ENCODE results near the gene SKP2.
"Not testable (repeated sequence)": the region's sequence is repeated elsewhere in the genome, so short reads cannot be mapped to it uniquely, and the experiment has no call there.

Gene SKP2

DNA sequence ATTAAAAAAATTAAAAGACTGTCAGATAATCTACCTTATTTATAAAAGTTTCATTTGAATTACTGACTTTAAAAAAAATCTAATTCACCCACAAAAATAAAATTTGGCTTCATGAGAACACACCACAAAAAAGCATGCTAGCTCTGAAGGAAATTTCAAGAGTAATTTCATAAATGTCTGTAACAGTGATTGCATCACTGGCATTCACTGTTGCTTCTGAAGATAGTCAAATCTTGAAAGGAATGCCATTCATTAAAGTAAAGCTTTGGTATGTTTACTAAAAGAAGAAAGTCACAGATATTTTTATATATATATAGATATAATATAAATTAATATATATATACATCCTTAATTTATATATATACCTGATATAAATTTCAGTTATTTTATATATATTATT lies 46.4 kb downstream of the SKP2 start:
- no peak overlapping the region for H3K4me3 Mint-ChIP-seq
- no peak overlapping the region for H3K27ac Mint-ChIP-seq
- H3K4me1 Mint-ChIP-seq (ENCODE audit: low read depth) = no peaks in the 10 kb centered on the region
- H3K36me3 Mint-ChIP-seq (ENCODE audit: low read depth) = peaks cover 41% of the 10 kb centered on the region
- intact Hi-C loops (cut with micrococcal nuclease) = no loop called here
- H3K27me3 Mint-ChIP-seq = no peaks in the 10 kb centered on the region
- no peaks in the 10 kb centered on the region for H3K9me3 Mint-ChIP-seq

GRCh38 chr5:36198783-36199182 lies 46.9 kb downstream of the SKP2 start:
- H3K27me3 Mint-ChIP-seq; H3K9me3 Mint-ChIP-seq; H3K27ac Mint-ChIP-seq; H3K4me3 Mint-ChIP-seq; H3K4me1 Mint-ChIP-seq (ENCODE audit: low read depth); intact Hi-C loops (cut with micrococcal nuclease): not testable (repeated sequence)
- H3K36me3 Mint-ChIP-seq (ENCODE audit: low read depth) = peaks cover 44% of the 10 kb centered on the region

DNA sequence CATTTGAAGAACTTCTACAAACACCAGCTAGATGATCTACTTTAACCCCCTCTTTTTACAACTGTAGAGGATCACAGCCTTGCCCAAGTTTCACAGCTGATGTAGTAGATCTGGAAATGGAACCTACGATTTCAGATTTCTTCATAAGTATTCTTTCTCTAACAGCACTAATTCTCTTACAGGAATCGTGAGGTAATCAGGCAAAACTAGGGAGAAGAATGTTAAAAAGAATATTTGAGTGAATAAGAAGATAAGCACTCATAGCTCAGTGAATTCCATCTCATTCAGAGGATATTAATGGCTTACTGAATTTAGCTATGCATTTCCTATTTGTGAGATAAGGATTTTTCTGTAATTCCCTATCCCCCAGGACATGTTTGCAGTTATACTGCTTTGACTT lies 47.7 kb downstream of the SKP2 start:
- intact Hi-C loops (cut with micrococcal nuclease) = no loop called here
- H3K9me3 Mint-ChIP-seq = no peaks in the 10 kb centered on the region
- no peaks in the 10 kb centered on the region for H3K4me1 Mint-ChIP-seq (ENCODE audit: low read depth)
- H3K4me3 Mint-ChIP-seq = no peak overlapping the region
- peaks cover 43% of the 10 kb centered on the region for H3K36me3 Mint-ChIP-seq (ENCODE audit: low read depth)
- H3K27me3 Mint-ChIP-seq = no peaks in the 10 kb centered on the region
- no peak overlapping the region for H3K27ac Mint-ChIP-seq

DNA sequence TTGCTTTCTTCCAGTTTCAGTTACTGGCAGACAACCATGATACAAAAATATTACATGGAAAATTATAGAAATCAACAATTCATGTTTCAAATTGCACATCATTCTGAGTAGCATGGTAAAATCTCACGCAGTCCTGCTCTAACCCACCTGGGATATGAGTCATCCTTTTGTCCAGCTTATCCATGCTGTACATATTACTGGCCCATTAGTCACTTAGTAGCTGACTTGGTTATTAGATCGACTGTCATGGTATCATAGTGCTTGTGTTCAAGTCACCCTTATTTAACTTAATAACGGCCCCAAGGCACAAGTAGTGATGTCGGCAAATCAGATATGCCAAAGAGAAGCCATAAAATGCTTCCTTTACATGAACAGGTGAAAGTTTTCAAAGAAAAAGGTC lies 48.6 kb downstream of the SKP2 start:
- Mint-ChIP-seq H3K36me3 (ENCODE audit: low read depth) (peaks cover 40% of the 10 kb centered on the region), H3K27me3 (no peaks in the 10 kb centered on the region), H3K4me1 (ENCODE audit: low read depth) (no peaks in the 10 kb centered on the region), H3K4me3 (no peak overlapping the region), H3K9me3 (no peaks in the 10 kb centered on the region), H3K27ac (no peak overlapping the region)
- intact Hi-C loops (cut with micrococcal nuclease) = no loop called here

GRCh38 chr5:36202521-36202961 lies 50.6 kb downstream of the SKP2 start:
- Mint-ChIP-seq H3K9me3 (no peaks in the 10 kb centered on the region), H3K36me3 (ENCODE audit: low read depth) (peaks cover 38% of the 10 kb centered on the region), H3K27me3 (no peaks in the 10 kb centered on the region), H3K4me3 (no peak overlapping the region), H3K4me1 (ENCODE audit: low read depth) (no peaks in the 10 kb centered on the region), H3K27ac (no peak overlapping the region)
- intact Hi-C loops (cut with micrococcal nuclease) = no loop called here

DNA sequence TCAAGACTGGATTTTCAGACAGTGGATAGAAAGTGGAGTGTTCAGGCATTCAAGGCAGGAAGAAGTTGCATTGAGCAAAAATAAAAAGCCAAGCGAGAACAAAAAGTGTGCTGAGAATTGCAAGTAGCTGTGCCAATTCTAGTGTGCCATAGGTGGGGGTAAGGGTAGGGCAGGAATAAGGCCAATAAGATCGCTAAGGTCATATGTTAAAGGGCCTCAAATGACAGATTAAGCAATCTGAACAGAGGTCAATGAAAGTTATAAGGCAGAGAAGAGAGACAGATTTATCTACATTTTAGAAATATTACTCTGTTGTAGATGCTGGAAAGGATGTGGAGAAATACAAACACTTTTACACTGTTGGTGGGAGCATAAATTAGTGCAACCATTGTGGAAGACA lies 53.4 kb downstream of the SKP2 start:
- Mint-ChIP-seq H3K9me3 (no peaks in the 10 kb centered on the region), H3K36me3 (ENCODE audit: low read depth) (peaks cover 39% of the 10 kb centered on the region)

DNA sequence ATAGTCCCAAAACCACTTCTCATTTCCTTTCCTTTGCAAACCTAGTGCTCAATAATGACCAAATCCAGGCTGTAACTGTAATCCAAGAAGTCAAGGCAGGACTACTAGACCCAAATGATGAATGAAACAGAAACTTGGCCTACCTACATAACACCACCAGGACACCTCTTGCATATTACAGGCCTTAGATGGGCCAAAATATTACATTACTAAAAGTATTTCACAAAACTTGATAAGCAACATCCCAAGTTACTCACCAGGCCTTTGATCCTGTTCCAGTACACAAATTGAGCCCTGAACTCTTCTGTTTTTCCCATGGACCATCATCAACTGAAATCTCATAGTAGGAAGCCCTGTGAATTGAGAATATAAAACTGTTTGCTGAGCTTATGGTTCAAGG lies 55.0 kb downstream of the SKP2 start:
- no peaks in the 10 kb centered on the region for H3K27me3 Mint-ChIP-seq
- H3K27ac Mint-ChIP-seq = no peak overlapping the region
- H3K36me3 Mint-ChIP-seq (ENCODE audit: low read depth) = peaks cover 35% of the 10 kb centered on the region
- intact Hi-C loops (cut with micrococcal nuclease) = no loop called here
- H3K9me3 Mint-ChIP-seq = no peaks in the 10 kb centered on the region
- H3K4me1 Mint-ChIP-seq (ENCODE audit: low read depth) = no peaks in the 10 kb centered on the region
- H3K4me3 Mint-ChIP-seq = no peak overlapping the region

More for the DNA sequence above, 53.4 kb downstream of the SKP2 start:
- H3K4me3 Mint-ChIP-seq = no peak overlapping the region
- H3K27ac Mint-ChIP-seq = no peak overlapping the region
- no peaks in the 10 kb centered on the region for H3K27me3 Mint-ChIP-seq
- intact Hi-C loops (cut with micrococcal nuclease) = no loop called here
- H3K4me1 Mint-ChIP-seq (ENCODE audit: low read depth) = no peaks in the 10 kb centered on the region

DNA sequence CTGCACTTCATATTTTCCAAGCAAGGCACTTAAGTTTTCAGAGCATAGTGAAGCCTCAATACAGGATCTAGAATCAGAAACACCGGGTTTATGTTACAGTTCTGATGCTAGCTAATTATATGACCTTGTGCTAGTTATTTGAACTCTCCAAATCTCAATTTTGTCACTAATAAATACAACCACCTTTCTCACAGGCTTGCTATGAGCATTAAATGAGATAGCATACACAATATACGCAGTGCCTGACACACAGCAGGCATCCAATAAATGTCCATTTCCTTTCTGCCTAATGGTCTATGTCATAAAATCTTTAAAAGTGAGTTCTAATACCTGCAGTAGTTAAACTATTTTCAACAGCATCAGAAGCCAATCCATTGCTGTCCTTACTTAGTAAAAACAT lies 56.9 kb downstream of the SKP2 start:
- no peaks in the 10 kb centered on the region for H3K4me1 Mint-ChIP-seq (ENCODE audit: low read depth)

DNA sequence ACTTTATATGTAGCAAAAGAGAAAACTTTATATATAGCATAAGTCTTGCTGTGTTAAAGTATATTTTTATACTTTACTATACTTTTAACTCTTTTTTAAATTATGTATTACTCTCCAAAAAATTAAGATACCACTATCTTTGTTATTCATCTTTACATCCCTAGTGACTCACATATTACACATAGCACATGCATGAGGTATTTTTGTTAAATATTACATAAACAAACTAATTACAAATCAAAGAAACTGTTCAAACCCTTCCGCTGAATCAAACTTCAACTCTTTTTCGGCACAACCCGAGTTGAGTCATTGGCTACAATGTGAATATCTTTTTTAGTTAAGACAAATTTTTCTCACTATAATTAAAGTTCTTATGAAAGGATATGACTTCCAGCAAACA lies 57.8 kb downstream of the SKP2 start:
- Mint-ChIP-seq H3K9me3 (no peaks in the 10 kb centered on the region), H3K4me3 (no peak overlapping the region), H3K27ac (no peak overlapping the region), H3K4me1 (ENCODE audit: low read depth) (no peaks in the 10 kb centered on the region), H3K36me3 (ENCODE audit: low read depth) (peaks cover 43% of the 10 kb centered on the region), H3K27me3 (no peaks in the 10 kb centered on the region)
- intact Hi-C loops (cut with micrococcal nuclease) = no loop called here

More for the DNA sequence above, 56.9 kb downstream of the SKP2 start:
- Mint-ChIP-seq H3K36me3 (ENCODE audit: low read depth) (peaks cover 40% of the 10 kb centered on the region), H3K27me3 (no peaks in the 10 kb centered on the region), H3K9me3 (no peaks in the 10 kb centered on the region), H3K4me3 (no peak overlapping the region), H3K27ac (no peak overlapping the region)
- intact Hi-C loops (cut with micrococcal nuclease) = no loop called here

GRCh38 chr5:36214436-36214835 lies 62.5 kb downstream of the SKP2 start:
- intact Hi-C loops (cut with micrococcal nuclease) = no loop called here
- no peaks in the 10 kb centered on the region for H3K9me3 Mint-ChIP-seq
- H3K27me3 Mint-ChIP-seq = no peaks in the 10 kb centered on the region
- no peak overlapping the region for H3K4me3 Mint-ChIP-seq
- no peak overlapping the region for H3K27ac Mint-ChIP-seq
- peaks cover 43% of the 10 kb centered on the region for H3K36me3 Mint-ChIP-seq (ENCODE audit: low read depth)
- H3K4me1 Mint-ChIP-seq (ENCODE audit: low read depth) = no peaks in the 10 kb centered on the region

DNA sequence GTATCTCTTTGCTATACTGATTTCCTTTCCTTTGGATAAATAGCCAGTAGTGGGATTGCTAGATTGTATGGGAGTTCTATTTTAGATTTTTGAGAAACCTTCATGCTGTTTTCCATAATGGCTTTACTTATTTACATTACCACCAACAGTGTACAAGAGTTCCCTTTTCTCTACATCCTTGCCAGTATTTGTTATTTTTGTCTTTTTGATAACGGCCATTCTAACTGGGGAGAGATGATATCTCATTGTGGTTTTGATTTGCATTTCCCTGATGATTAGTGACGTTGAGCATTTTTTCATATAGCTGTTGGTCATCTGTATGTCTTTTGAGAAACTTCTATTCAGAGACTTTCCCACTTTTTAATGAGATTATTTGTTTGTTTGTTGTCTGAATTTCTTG lies 64.0 kb downstream of the SKP2 start:
- intact Hi-C loops (cut with micrococcal nuclease) = no loop called here
- Mint-ChIP-seq H3K4me1 (ENCODE audit: low read depth) (no peaks in the 10 kb centered on the region), H3K9me3 (no peaks in the 10 kb centered on the region), H3K36me3 (ENCODE audit: low read depth) (peaks cover 53% of the 10 kb centered on the region), H3K4me3 (no peak overlapping the region), H3K27ac (no peak overlapping the region), H3K27me3 (no peaks in the 10 kb centered on the region)

DNA sequence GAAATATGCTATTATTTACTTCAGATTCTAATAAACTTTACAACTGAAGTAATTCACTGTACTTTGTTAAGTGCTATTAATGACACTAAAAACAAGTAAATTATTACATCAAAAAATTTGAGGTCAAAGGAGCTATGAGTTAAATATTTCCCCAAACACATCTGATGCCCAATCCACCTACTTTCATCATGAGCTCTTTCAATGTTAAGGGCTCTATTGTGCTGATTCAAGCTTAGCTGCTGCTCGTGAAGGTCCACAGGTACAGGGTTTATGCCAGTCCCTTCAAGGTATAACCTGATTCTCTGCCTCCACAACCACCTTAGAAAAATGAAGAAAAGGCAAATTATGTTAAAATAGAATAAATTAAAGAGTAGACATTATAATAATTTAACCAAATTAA lies 65.7 kb downstream of the SKP2 start:
- Mint-ChIP-seq H3K4me3 (no peak overlapping the region), H3K4me1 (ENCODE audit: low read depth) (no peaks in the 10 kb centered on the region), H3K36me3 (ENCODE audit: low read depth) (peaks cover 55% of the 10 kb centered on the region), H3K27ac (no peak overlapping the region), H3K9me3 (no peaks in the 10 kb centered on the region), H3K27me3 (no peaks in the 10 kb centered on the region)
- intact Hi-C loops (cut with micrococcal nuclease) = no loop called here

GRCh38 chr5:36217988-36218387 lies 66.1 kb downstream of the SKP2 start:
- Mint-ChIP-seq H3K27me3 (no peaks in the 10 kb centered on the region), H3K36me3 (ENCODE audit: low read depth) (peaks cover 50% of the 10 kb centered on the region), H3K27ac (no peak overlapping the region), H3K4me1 (ENCODE audit: low read depth) (no peaks in the 10 kb centered on the region), H3K9me3 (no peaks in the 10 kb centered on the region), H3K4me3 (no peak overlapping the region)
- intact Hi-C loops (cut with micrococcal nuclease) = no loop called here

DNA sequence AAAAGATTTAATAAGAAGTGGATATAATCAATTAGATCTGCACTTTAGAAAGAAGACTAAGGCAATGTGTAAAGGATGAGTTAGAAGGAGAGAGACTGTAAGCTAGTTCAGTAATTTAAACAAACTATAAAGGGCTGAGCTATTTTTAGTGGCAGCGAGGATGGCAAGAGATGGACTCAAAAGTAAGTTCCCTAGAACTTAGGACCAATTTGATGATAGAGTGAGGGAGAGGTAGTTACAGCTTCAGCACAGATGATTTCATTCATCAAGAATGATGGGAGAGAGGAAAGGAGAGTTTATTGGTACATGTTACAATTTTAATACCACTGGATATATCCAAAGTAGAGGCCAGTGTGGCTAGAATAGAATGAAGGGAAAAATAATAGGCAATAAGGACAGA lies 70.7 kb downstream of the SKP2 start:
- Mint-ChIP-seq H3K27me3 (no peaks in the 10 kb centered on the region), H3K36me3 (ENCODE audit: low read depth) (peaks cover 35% of the 10 kb centered on the region), H3K4me3 (no peak overlapping the region), H3K27ac (no peak overlapping the region), H3K9me3 (no peaks in the 10 kb centered on the region), H3K4me1 (ENCODE audit: low read depth) (no peaks in the 10 kb centered on the region)
- intact Hi-C loops (cut with micrococcal nuclease) = no loop called here

GRCh38 chr5:36227046-36227445 lies 75.1 kb downstream of the SKP2 start:
- Mint-ChIP-seq H3K4me3 (no peak overlapping the region), H3K27me3 (no peaks in the 10 kb centered on the region), H3K27ac (no peak overlapping the region), H3K9me3 (no peaks in the 10 kb centered on the region), H3K36me3 (ENCODE audit: low read depth) (peaks cover 14% of the 10 kb centered on the region), H3K4me1 (ENCODE audit: low read depth) (no peaks in the 10 kb centered on the region)
- intact Hi-C loops (cut with micrococcal nuclease) = no loop called here
